CD4-positive, alpha-beta T cell (primary cell): Measurements from ENCODE around the gene ENOX1. TPM values are rescaled to one million over a fixed set of nuclear protein-coding genes. Genes with fewer than 3 reads are reported as not detected.

Experiments
- ATAC-seq: fragments of 200-7000 bp; cut with Tn5 transposase; one replicate; pipeline ENCODE4 v1.10.0; 2022; ENCODE audit warnings: mild to moderate bottlenecking; ENCODE audit not compliant: poor library complexity
- CTCF ChIA-PET: fragments of 350-600 bp; sonication (Branson Sonifier 250); formaldehyde crosslinking; loops from one replicate; lab custom pipeline; 2021; ENCODE audit warnings: antibody characterized with exemption, inconsistent platforms; lab: Charles Lee
- POLR2A ChIA-PET: fragments of 350-600 bp; sonication (Branson Sonifier 250); formaldehyde crosslinking; loops from one replicate; lab custom pipeline; 2021; ENCODE audit warnings: antibody characterized with exemption, inconsistent platforms; lab: Charles Lee
- DNase-seq, 14 experiments: peaks; one replicate each; pipeline ENCODE4 v3.0.0-alpha.2; 2013 to 2020; ENCODE audit warnings: mixed read lengths in 2 of 14
- H3K27ac ChIP-seq, 2 donors: one replicate each; pipeline versions ENCODE4 v1.5.1 to v1.7.0; 2013; ENCODE audit warnings: low read length in 2 of 2, low read depth in 1 of 2, mild to moderate bottlenecking in 1 of 2
- H3K27me3 ChIP-seq, 2 experiments: 1 replicate in 1 of 2; 2 replicates in 1 of 2; pipeline versions ENCODE4 v1.6.1 to v1.7.0; 2013; ENCODE audit warnings: low read length in 2 of 2, control low read depth in 1 of 2, mild to moderate bottlenecking in 1 of 2, moderate library complexity in 1 of 2; ENCODE audit not compliant: insufficient read depth in 2 of 2, control insufficient read depth in 1 of 2
- H3K36me3 ChIP-seq: one replicate; pipeline ENCODE4 v1.6.1; 2013; ENCODE audit warnings: low read length, control low read depth; ENCODE audit not compliant: insufficient read depth
- H3K4me1 ChIP-seq: one replicate; pipeline ENCODE4 v1.6.1; 2013; ENCODE audit warnings: low read length, control low read depth; ENCODE audit not compliant: insufficient read depth
- H3K4me3 ChIP-seq: one replicate; pipeline ENCODE4 v1.5.1; 2013; ENCODE audit warnings: mild to moderate bottlenecking, low read length, moderate library complexity
- H3K9me3 ChIP-seq, 2 experiments: 1 replicate in 1 of 2; 2 replicates in 1 of 2; pipeline versions ENCODE4 v1.6.1 to v1.7.0; 2013; ENCODE audit warnings: low read length in 2 of 2, mild to moderate bottlenecking in 2 of 2, control low read depth in 1 of 2, moderate library complexity in 1 of 2; ENCODE audit not compliant: control insufficient read depth in 1 of 2, insufficient read depth in 1 of 2
- H3K27ac Mint-ChIP-seq: one replicate; pipeline ENCODE4 v1.8.0; 2020; ENCODE audit warnings: mixed read lengths
- H3K27me3 Mint-ChIP-seq: one replicate; pipeline ENCODE4 v1.8.0; 2021; ENCODE audit warnings: mixed read lengths
- H3K36me3 Mint-ChIP-seq: one replicate; pipeline ENCODE4 v1.8.0; 2021; ENCODE audit warnings: low read depth, mixed read lengths
- H3K4me1 Mint-ChIP-seq: one replicate; pipeline ENCODE4 v1.8.0; 2021; ENCODE audit warnings: low read depth, mixed read lengths
- H3K4me3 Mint-ChIP-seq: one replicate; pipeline ENCODE4 v1.8.0; 2020; ENCODE audit warnings: mild to moderate bottlenecking, mixed read lengths
- H3K9me3 Mint-ChIP-seq: one replicate; pipeline ENCODE4 v1.8.0; 2020; ENCODE audit warnings: mixed read lengths
- CTCF ChIP-seq: fragments of 200-600 bp; IDR thresholded peaks from one replicate; pipeline ENCODE4 v1.8.0; 2022; ENCODE audit warnings: antibody characterized with exemption, mild to moderate bottlenecking
- intact Hi-C, 2 experiments: fragments of 100-400 bp; cut with DNase I in 1 of 2; cut with micrococcal nuclease in 1 of 2; formaldehyde crosslinking; loops; one replicate each; pipeline versions ENCODE4 v1.15.1 to v1.9.0; 2023 to 2025; cut with DNase I, micrococcal nuclease
- total RNA-seq, 174 experiments: library from RNA in 2 of 174; stranded (reverse) in 2 of 174; gene quantifications; one replicate each; pipeline ENCODE4 v1.2.3 and lab custom pipeline; 2021 to 2026

The ENOX1 gene
- total RNA-seq, 2 experiments from 2014 or later: not detected

DNA sequence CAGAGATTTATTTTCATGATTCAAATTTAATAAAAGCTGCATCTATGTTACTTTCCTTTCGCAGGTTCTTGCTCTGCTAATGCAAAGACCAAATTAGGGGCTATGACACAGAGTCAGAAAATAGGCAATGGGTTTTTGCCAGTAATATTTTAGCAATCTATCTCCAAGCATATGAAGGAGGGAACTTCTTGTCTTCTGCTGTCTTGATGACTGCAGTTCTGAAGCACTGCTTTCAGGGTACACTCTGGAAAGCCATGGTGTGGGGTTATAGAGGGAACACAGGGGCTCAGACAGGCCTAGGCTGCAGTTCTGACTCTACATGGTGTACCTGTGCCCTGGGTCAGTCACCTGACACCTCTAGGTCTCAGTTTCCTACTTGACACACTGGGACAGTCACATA lies 500.0 kb downstream of the ENOX1 start:
- CTCF ChIA-PET: no interaction called here
- POLR2A ChIA-PET: no interaction called here
- Histone ChIP-seq H3K4me3 (no peak overlapping the region), H3K9me3 (no peaks in the 10 kb centered on the region), H3K27ac (no peak overlapping the region), H3K36me3 (no peaks in the 10 kb centered on the region), H3K27me3 (peaks cover 0 to 3% of the 10 kb centered on the region in 2 experiments), H3K4me1 (no peaks in the 10 kb centered on the region)
- H3K27me3 Mint-ChIP-seq: no peaks in the 10 kb centered on the region
- ATAC-seq (no peak), DNase-seq (no peak)
- H3K4me3 Mint-ChIP-seq: no peak overlapping the region
- TF ChIP-seq CTCF: no peak
- H3K4me1 Mint-ChIP-seq: no peaks in the 10 kb centered on the region
- H3K27ac Mint-ChIP-seq: no peak overlapping the region
- H3K36me3 Mint-ChIP-seq: no peaks in the 10 kb centered on the region
- intact Hi-C loops: no loop called here
- no peaks in the 10 kb centered on the region for H3K9me3 Mint-ChIP-seq

- ATAC-seq (no peak), DNase-seq (no peak)
- Histone ChIP-seq H3K9me3 (no peaks in the 10 kb centered on the region), H3K4me1 (no peaks in the 10 kb centered on the region), H3K36me3 (no peaks in the 10 kb centered on the region), H3K27me3 (peaks cover 0 to 1% of the 10 kb centered on the region in 2 experiments), H3K4me3 (no peak overlapping the region), H3K27ac (no peak overlapping the region)
- TF ChIP-seq CTCF: no peak
- POLR2A ChIA-PET: no interaction called here
- Mint-ChIP-seq H3K36me3 (no peaks in the 10 kb centered on the region), H3K27me3 (no peaks in the 10 kb centered on the region), H3K9me3 (no peaks in the 10 kb centered on the region), H3K4me3 (no peak overlapping the region), H3K27ac (no peak overlapping the region), H3K4me1 (no peaks in the 10 kb centered on the region)
- CTCF ChIA-PET: no interaction called here
- intact Hi-C loops: no loop called here
These were observed 500.7 kb downstream of the ENOX1 start for GRCh38 chr13:43285933-43286597.

DNA sequence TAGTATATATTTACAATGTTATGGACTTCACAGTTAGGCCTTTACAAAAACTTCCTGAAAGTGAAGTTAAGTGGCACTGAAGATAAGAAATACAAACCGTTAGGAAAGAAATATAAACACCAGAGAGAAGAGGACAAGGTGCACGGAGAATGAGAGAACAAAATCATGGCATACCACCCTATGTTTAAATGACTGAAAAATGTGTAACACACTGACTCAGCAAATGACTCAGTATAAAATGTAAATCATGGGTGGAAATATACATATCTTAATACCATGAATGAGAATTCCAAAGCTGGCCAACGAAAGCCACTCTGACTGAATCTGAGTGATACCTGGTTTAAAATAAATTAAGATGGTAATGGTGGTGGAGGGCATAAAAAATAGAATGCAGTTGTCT lies 502.6 kb downstream of the ENOX1 start:
- no peaks in the 10 kb centered on the region for H3K27me3 Mint-ChIP-seq
- intact Hi-C loops: no loop called here
- H3K4me3 ChIP-seq: no peak overlapping the region
- no peaks in the 10 kb centered on the region for H3K4me1 ChIP-seq
- ChIA-PET CTCF (no interaction called here), POLR2A (no interaction called here)
- H3K9me3 ChIP-seq: no peaks in the 10 kb centered on the region
- ATAC-seq: no peak
- no peak for DNase-seq
- TF ChIP-seq CTCF: no peak
- no peaks in the 10 kb centered on the region for H3K4me1 Mint-ChIP-seq
- H3K4me3 Mint-ChIP-seq: no peak overlapping the region
- H3K27ac ChIP-seq: no peak overlapping the region
- H3K9me3 Mint-ChIP-seq: no peaks in the 10 kb centered on the region
- no peaks in the 10 kb centered on the region for H3K36me3 Mint-ChIP-seq
- H3K27ac Mint-ChIP-seq: no peak overlapping the region
- no peaks in the 10 kb centered on the region for H3K36me3 ChIP-seq
- H3K27me3 ChIP-seq: no peaks in the 10 kb centered on the region
